Measurements from ENCODE around the gene MYL7.

- TF ChIP-seq, protein P1, sequence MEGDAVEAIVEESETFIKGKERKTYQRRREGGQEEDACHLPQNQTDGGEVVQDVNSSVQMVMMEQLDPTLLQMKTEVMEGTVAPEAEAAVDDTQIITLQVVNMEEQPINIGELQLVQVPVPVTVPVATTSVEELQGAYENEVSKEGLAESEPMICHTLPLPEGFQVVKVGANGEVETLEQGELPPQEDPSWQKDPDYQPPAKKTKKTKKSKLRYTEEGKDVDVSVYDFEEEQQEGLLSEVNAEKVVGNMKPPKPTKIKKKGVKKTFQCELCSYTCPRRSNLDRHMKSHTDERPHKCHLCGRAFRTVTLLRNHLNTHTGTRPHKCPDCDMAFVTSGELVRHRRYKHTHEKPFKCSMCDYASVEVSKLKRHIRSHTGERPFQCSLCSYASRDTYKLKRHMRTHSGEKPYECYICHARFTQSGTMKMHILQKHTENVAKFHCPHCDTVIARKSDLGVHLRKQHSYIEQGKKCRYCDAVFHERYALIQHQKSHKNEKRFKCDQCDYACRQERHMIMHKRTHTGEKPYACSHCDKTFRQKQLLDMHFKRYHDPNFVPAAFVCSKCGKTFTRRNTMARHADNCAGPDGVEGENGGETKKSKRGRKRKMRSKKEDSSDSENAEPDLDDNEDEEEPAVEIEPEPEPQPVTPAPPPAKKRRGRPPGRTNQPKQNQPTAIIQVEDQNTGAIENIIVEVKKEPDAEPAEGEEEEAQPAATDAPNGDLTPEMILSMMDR (IDR thresholded peaks at IDR 0.05): no peak
- TF ChIP-seq EP300 (IDR thresholded peaks at IDR 0.05) (no peak), POLR2A (IDR thresholded peaks at IDR 0.05; ENCODE audit: low read depth) (no peak), POLR2AphosphoS5 (IDR thresholded peaks at IDR 0.05) (no peak)
These were observed 22.5 kb upstream of the MYL7 start for GRCh38 chr7:44163591-44163990.
